ENCODE measurements around the gene KRT35. TPM values are rescaled to one million over a fixed set of nuclear protein-coding genes. Genes with fewer than 3 reads are reported as not detected.

The KRT35 gene
- total and polyA plus RNA-seq, 4 donors, result not detected

DNA sequence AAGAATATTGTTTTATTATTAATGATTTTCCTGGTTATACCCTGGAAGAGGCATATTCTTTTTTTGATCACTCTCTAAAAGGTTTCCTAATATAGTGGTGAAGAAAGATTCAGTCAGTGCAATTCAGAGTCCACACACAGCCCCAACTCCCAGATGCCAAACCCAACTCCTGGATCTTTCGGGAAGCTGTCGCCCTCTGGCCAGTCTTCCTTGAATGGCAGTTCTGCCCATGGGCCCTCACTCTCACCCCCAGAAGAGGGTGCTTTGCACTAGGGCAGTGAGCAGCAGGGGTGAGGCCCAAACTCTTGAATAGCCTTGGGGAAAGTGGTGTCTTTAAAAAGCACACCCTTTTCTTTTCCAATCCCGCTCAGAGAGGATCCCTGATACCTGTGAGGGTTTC is 24.7 kb downstream of the KRT35 start:
- no peaks in the 10 kb centered on the region for H3K36me3 ChIP-seq (ENCODE audit: control insufficient read depth in 4 of 4, insufficient read depth in 4 of 4, low read length in 4 of 4)
- DNase-seq (no peak), ATAC-seq (ENCODE audit: insufficient read depth, low FRiP score) (no peak)
- peaks cover 0 to 3% (median 0%) of the 10 kb centered on the region in 5 donors for H3K4me1 ChIP-seq (ENCODE audit: control insufficient read depth in 5 of 5, insufficient read depth in 5 of 5, low read length in 5 of 5)
- no peaks in the 10 kb centered on the region for H3K9me3 ChIP-seq (ENCODE audit: control insufficient read depth in 4 of 4, insufficient read depth in 3 of 4, low read length in 3 of 4)
- no peak overlapping the region for H3K27ac ChIP-seq (ENCODE audit: low read depth in 1 of 2, low read length in 1 of 2)
- H3K4me3 ChIP-seq, result no peak overlapping the region
- no peaks in the 10 kb centered on the region for H3K27me3 ChIP-seq (ENCODE audit: control insufficient read depth in 3 of 3, insufficient read depth in 3 of 3, low read length in 2 of 3)
- 79 to 88% methylated on average over 3 of the region's 3 CpGs for WGBS, 2 donors
- no peak overlapping the region for H3K9ac ChIP-seq (ENCODE audit: insufficient read depth in 1 of 2, low read length in 2 of 2)
- TF ChIP-seq, protein P1, sequence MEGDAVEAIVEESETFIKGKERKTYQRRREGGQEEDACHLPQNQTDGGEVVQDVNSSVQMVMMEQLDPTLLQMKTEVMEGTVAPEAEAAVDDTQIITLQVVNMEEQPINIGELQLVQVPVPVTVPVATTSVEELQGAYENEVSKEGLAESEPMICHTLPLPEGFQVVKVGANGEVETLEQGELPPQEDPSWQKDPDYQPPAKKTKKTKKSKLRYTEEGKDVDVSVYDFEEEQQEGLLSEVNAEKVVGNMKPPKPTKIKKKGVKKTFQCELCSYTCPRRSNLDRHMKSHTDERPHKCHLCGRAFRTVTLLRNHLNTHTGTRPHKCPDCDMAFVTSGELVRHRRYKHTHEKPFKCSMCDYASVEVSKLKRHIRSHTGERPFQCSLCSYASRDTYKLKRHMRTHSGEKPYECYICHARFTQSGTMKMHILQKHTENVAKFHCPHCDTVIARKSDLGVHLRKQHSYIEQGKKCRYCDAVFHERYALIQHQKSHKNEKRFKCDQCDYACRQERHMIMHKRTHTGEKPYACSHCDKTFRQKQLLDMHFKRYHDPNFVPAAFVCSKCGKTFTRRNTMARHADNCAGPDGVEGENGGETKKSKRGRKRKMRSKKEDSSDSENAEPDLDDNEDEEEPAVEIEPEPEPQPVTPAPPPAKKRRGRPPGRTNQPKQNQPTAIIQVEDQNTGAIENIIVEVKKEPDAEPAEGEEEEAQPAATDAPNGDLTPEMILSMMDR (IDR thresholded peaks at IDR 0.05; ENCODE audit: control extremely low read depth, extremely low read depth), result no peak

DNA sequence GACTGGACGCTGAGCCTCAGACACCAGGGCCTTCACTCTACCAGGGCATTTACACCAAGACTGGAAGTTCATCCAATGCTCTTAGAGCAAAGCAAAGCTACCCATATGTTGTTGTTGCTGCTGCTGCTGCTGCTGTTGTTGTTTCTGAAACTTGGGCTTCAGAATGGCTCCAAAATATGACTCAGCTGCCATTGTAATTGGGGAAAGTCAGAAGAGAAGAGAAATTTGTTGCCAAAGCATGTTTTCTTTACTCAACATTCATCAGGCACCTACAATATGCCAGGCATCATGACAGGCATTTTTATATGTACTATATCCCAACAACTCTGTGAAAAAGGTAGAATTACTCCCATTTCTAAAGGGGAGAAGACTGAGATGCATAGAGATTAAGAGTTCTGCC is 25.7 kb downstream of the KRT35 start:
- no peak overlapping the region for H3K4me3 ChIP-seq
- TF ChIP-seq, protein P1 (IDR thresholded peaks at IDR 0.05; ENCODE audit: control extremely low read depth, extremely low read depth), result no peak
- peaks cover 0 to 3% (median 0%) of the 10 kb centered on the region in 5 donors for H3K4me1 ChIP-seq (ENCODE audit: control insufficient read depth in 5 of 5, insufficient read depth in 5 of 5, low read length in 5 of 5)
- no peaks in the 10 kb centered on the region for H3K9me3 ChIP-seq (ENCODE audit: control insufficient read depth in 4 of 4, insufficient read depth in 3 of 4, low read length in 3 of 4)
- no peak for ATAC-seq (ENCODE audit: insufficient read depth, low FRiP score)
- no peak for DNase-seq
- no peak overlapping the region for H3K9ac ChIP-seq (ENCODE audit: insufficient read depth in 1 of 2, low read length in 2 of 2)
- H3K27ac ChIP-seq (ENCODE audit: low read depth in 1 of 2, low read length in 1 of 2), result no peak overlapping the region
- H3K27me3 ChIP-seq (ENCODE audit: control insufficient read depth in 3 of 3, insufficient read depth in 3 of 3, low read length in 2 of 3), result no peaks in the 10 kb centered on the region
- no peaks in the 10 kb centered on the region for H3K36me3 ChIP-seq (ENCODE audit: control insufficient read depth in 4 of 4, insufficient read depth in 4 of 4, low read length in 4 of 4)
- WGBS, 2 donors, result 89 to 97% methylated on average over 1 of the region's 1 CpG

DNA sequence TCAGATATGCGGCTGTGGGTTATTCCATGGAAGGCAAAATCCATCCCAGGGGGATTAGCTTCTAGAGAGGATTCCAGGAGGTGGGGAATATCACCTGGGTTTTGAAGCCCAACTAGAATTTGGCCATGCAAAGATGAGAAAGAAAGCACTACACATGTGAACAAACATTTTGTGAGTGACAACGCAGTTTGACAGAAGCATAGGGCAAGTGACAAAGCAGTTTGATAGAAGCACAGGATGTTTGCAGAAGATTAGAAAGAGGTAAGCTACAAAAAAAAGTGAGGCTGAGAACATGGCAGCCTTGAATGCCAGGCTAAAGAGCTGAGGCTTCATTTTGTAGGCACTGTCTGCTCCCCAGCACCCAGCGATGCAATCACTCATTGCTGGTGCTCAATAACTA is 27.9 kb downstream of the KRT35 start:
- no peak overlapping the region for H3K27ac ChIP-seq (ENCODE audit: low read depth in 1 of 2, low read length in 1 of 2)
- no peaks in the 10 kb centered on the region for H3K36me3 ChIP-seq (ENCODE audit: control insufficient read depth in 4 of 4, insufficient read depth in 4 of 4, low read length in 4 of 4)
- DNase-seq (no peak), ATAC-seq (ENCODE audit: insufficient read depth, low FRiP score) (no peak)
- WGBS, 2 donors, result 87 to 90% methylated on average over 3 of the region's 3 CpGs
- H3K9me3 ChIP-seq (ENCODE audit: control insufficient read depth in 4 of 4, insufficient read depth in 3 of 4, low read length in 3 of 4), result no peaks in the 10 kb centered on the region
- peaks cover 0 to 3% (median 0%) of the 10 kb centered on the region in 5 donors for H3K4me1 ChIP-seq (ENCODE audit: control insufficient read depth in 5 of 5, insufficient read depth in 5 of 5, low read length in 5 of 5)
- TF ChIP-seq, protein P1 (IDR thresholded peaks at IDR 0.05; ENCODE audit: control extremely low read depth, extremely low read depth), result no peak
- H3K9ac ChIP-seq (ENCODE audit: insufficient read depth in 1 of 2, low read length in 2 of 2), result no peak overlapping the region
- no peaks in the 10 kb centered on the region for H3K27me3 ChIP-seq (ENCODE audit: control insufficient read depth in 3 of 3, insufficient read depth in 3 of 3, low read length in 2 of 3)
- H3K4me3 ChIP-seq, result no peak overlapping the region

DNA sequence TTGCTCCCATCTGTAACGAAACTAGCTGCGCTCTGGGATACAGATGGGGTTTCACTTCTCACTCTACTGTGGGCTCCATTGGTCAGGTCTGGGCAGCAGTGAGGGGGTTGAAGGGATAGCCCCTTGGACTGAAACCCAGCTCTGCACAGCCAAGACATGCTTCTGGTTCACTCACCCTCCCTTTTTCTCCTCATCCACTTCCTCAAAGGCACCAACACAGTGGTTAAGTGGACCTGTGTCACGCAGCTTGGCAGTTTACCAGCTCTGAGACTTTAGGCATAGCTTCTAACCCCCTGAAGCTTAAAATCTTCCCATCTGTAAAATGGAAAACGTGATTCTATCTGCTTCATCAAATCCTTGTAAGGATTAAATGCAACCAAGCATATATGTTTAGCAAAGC is 28.7 kb downstream of the KRT35 start:
- Histone ChIP-seq H3K9me3 (ENCODE audit: control insufficient read depth in 4 of 4, insufficient read depth in 3 of 4, low read length in 3 of 4) (no peaks in the 10 kb centered on the region), H3K27me3 (ENCODE audit: control insufficient read depth in 3 of 3, insufficient read depth in 3 of 3, low read length in 2 of 3) (no peaks in the 10 kb centered on the region), H3K4me3 (no peak overlapping the region), H3K4me1 (ENCODE audit: control insufficient read depth in 5 of 5, insufficient read depth in 5 of 5, low read length in 5 of 5) (peaks cover 0 to 3% (median 0%) of the 10 kb centered on the region in 5 donors), H3K9ac (ENCODE audit: insufficient read depth in 1 of 2, low read length in 2 of 2) (no peak overlapping the region), H3K27ac (ENCODE audit: low read depth in 1 of 2, low read length in 1 of 2) (no peak overlapping the region), H3K36me3 (ENCODE audit: control insufficient read depth in 4 of 4, insufficient read depth in 4 of 4, low read length in 4 of 4) (no peaks in the 10 kb centered on the region)
- DNase-seq (no peak), ATAC-seq (ENCODE audit: insufficient read depth, low FRiP score) (no peak)
- WGBS, 2 donors, result 53 to 54% methylated on average over 4 of the region's 4 CpGs
- TF ChIP-seq, protein P1 (IDR thresholded peaks at IDR 0.05; ENCODE audit: control extremely low read depth, extremely low read depth), result no peak

Data from lung (tissue), 12 donors.